DOHH2 (cell line): ENCODE data around the gene MAPK7.

Experiments used
- H3F3A ChIP-seq: fragments of 200-600 bp; sonication (generic), shearing (Covaris generic); 2 replicates; pipeline ENCODE4 v1.6.0; 2016; ENCODE audit warnings: antibody characterized with exemption, mild to moderate bottlenecking; ENCODE audit not compliant: control insufficient read depth, insufficient read depth
- H3K27ac ChIP-seq: fragments of 200-600 bp; sonication (generic); 2 replicates; pipeline ENCODE4 v1.5.1; 2014; ENCODE audit warnings: low read depth, mild to moderate bottlenecking, low read length, moderate library complexity
- H3K27me3 ChIP-seq: fragments of 200-600 bp; sonication (generic); 2 replicates; pipeline ENCODE4 v1.6.1; 2014; ENCODE audit warnings: mild to moderate bottlenecking, low read length, mixed read lengths; ENCODE audit not compliant: control insufficient read depth
- H3K36me3 ChIP-seq: fragments of 200-600 bp; sonication (generic); 2 replicates; pipeline ENCODE4 v1.6.1; 2014; ENCODE audit warnings: mild to moderate bottlenecking, low read length, moderate library complexity, mixed read lengths; ENCODE audit not compliant: control insufficient read depth
- H3K4me1 ChIP-seq: fragments of 200-600 bp; sonication (generic); 2 replicates; pipeline ENCODE4 v1.6.1; 2014; ENCODE audit warnings: mild to moderate bottlenecking, low read length, mixed read lengths; ENCODE audit not compliant: control insufficient read depth
- H3K4me2 ChIP-seq: fragments of 200-600 bp; sonication (generic); 2 replicates; pipeline ENCODE4 v1.6.0; 2014; ENCODE audit warnings: mild to moderate bottlenecking, low read length, moderate library complexity
- H3K4me3 ChIP-seq: fragments of 200-600 bp; sonication (generic); 2 replicates; pipeline ENCODE4 v1.5.1; 2014; ENCODE audit warnings: mild to moderate bottlenecking, low read length, mixed read lengths
- H3K79me2 ChIP-seq: fragments of 200-600 bp; sonication (generic); 2 replicates; pipeline ENCODE4 v1.6.1; 2014; ENCODE audit warnings: mild to moderate bottlenecking, low read length, mixed read lengths; ENCODE audit not compliant: control insufficient read depth
- H3K9me2 ChIP-seq: fragments of 200-600 bp; sonication (generic); replicated peaks from 2 replicates; pipeline ENCODE4 v1.6.1; 2014; ENCODE audit warnings: mild to moderate bottlenecking, low read length, mixed read lengths; ENCODE audit not compliant: control insufficient read depth
- H3K9me3 ChIP-seq: fragments of 200-600 bp; sonication (generic); 2 replicates; pipeline ENCODE4 v1.6.1; 2014; ENCODE audit warnings: antibody characterized with exemption, low read length, mixed read lengths; ENCODE audit not compliant: control insufficient read depth, insufficient read depth
- H4K20me1 ChIP-seq: fragments of 200-600 bp; sonication (generic); 2 replicates; pipeline ENCODE4 v1.6.0; 2014; ENCODE audit warnings: low read depth, mild to moderate bottlenecking, antibody characterized with exemption, low read length, moderate library complexity; ENCODE audit not compliant: control insufficient read depth, insufficient read depth
- CTCF ChIP-seq: fragments of 200-600 bp; sonication (generic); IDR thresholded peaks from one replicate; pipeline ENCODE4 v1.5.1; 2014; ENCODE audit warnings: antibody characterized with exemption, mild to moderate bottlenecking, low read depth, low read length; ENCODE audit not compliant: poor library complexity, severe bottlenecking
- EZH2phosphoT487 ChIP-seq: fragments of 200-600 bp; sonication (generic); IDR thresholded peaks from 2 replicates; pipeline ENCODE4 v1.6.1; 2017; ENCODE audit warnings: borderline replicate concordance, mild to moderate bottlenecking, antibody characterized with exemption, low read length, moderate library complexity, mixed read lengths

Gene MAPK7

DNA sequence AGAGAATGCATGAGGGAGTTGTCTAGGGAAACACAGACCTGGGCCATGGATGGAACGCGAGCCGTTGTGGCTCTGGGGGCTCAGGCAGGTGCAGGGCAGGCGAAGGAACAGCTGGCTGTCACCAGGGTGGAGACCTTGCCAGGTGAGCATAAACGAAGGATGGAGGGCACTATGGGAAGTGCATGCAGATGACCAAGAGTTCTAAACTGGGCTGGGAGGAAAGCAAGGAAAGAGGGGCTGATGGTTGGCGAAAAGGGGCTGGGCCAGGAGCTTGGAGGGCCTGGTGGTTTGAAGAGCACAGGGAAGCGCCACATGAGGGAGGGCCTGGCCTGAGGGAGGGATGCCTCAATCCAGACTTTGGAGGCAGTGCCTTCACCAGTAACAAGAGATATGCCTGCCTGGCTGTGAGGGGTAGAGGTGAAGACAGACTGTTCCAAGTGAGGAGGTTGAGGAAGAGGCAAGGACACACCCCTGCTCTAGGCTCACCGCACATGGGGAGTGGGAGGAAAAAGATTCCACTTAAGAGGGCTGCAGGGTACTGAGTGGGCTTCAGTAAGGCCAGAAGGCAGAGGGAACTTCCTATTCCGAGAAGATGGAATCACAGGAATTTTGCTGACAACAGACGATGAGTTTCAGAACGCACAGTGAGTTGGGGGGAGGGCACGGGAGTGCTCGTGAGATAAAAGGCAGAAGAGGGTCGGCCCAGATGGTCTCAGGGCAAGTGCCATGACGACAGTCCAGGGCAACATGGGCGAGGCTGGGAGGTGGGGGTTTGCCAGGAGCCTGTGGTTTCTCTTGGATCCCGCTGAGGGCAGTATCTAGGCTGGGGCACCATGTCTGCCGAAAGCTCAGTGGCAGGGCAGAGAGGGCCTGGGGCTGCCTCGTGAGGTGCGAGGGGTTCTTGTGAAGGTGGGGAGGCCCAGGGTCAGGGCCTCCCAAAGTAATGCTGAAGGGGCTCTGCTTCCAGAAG lies 36.4 kb upstream of the MAPK7 start:
- Histone ChIP-seq H4K20me1 (peaks cover 4% of the 10 kb centered on the region; the same call in 1 of the 2 replicates), H3K9me2 (no peaks in the 10 kb centered on the region), H3K4me3 (no peak overlapping the region), H3K79me2 (no peaks in the 10 kb centered on the region), H3K36me3 (no peaks in the 10 kb centered on the region), H3K27me3 (peaks cover 6% of the 10 kb centered on the region; the same call in 1 of the 2 replicates), H3K9me3 (no peaks in the 10 kb centered on the region), H3K27ac (no peak overlapping the region), H3K4me1 (peaks cover 4% of the 10 kb centered on the region), H3F3A (no peaks in the 10 kb centered on the region), H3K4me2 (no peak overlapping the region)
- TF ChIP-seq EZH2phosphoT487: no peak
- no peak for TF ChIP-seq CTCF

- Histone ChIP-seq H3K79me2 (no peaks in the 10 kb centered on the region), H3K27ac (no peak overlapping the region), H3K9me2 (no peaks in the 10 kb centered on the region)
Observed at GRCh38 chr17:19342611-19343255, 35.6 kb upstream of the MAPK7 start.

GRCh38 chr17:19343256-19343630 lies 35.1 kb upstream of the MAPK7 start:
- Histone ChIP-seq H3K4me3 (no peak overlapping the region), H3K27me3 (peaks cover 6% of the 10 kb centered on the region; the same call in 1 of the 2 replicates), H3K36me3 (no peaks in the 10 kb centered on the region), H3K9me3 (no peaks in the 10 kb centered on the region), H3K79me2 (no peaks in the 10 kb centered on the region), H3K9me2 (no peaks in the 10 kb centered on the region), H4K20me1 (peaks cover 4% of the 10 kb centered on the region; the same call in 1 of the 2 replicates), H3K4me2 (no peak overlapping the region), H3K27ac (no peak overlapping the region), H3F3A (no peaks in the 10 kb centered on the region), H3K4me1 (peaks cover 8% of the 10 kb centered on the region)
- TF ChIP-seq EZH2phosphoT487: no peak
- no peak for TF ChIP-seq CTCF

More at GRCh38 chr17:19342611-19343255, 35.6 kb upstream of the MAPK7 start:
- Histone ChIP-seq H3K4me3 (no peak overlapping the region), H4K20me1 (peaks cover 4% of the 10 kb centered on the region; the same call in 1 of the 2 replicates), H3K36me3 (no peaks in the 10 kb centered on the region), H3K4me2 (no peak overlapping the region), H3K9me3 (no peaks in the 10 kb centered on the region), H3K27me3 (peaks cover 6% of the 10 kb centered on the region; the same call in 1 of the 2 replicates), H3F3A (no peaks in the 10 kb centered on the region), H3K4me1 (peaks cover 8% of the 10 kb centered on the region)
- no peak for TF ChIP-seq EZH2phosphoT487
- TF ChIP-seq CTCF: no peak
